ENCODE data around the gene RIF1.

DNA sequence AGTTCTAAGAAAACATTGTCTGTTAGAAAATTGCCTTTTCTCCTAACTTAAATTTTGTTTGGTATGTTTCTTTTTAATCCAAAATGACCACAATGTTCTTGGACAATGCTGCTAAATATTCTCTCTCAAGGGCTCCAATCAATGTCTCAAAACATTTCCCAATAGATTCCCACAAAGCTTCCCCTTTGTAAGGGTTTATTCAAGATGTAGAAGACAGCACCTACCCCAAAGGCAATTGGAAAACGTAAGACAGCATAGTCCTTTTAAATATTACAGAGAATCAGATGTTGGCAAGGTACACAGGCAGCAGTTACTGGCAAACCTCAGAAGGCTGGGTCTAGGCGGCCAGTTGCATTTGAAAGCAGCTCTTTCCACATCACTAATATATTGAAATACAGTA, 18.3 kb upstream of the RIF1 start:
- TF ChIP-seq, protein P1, sequence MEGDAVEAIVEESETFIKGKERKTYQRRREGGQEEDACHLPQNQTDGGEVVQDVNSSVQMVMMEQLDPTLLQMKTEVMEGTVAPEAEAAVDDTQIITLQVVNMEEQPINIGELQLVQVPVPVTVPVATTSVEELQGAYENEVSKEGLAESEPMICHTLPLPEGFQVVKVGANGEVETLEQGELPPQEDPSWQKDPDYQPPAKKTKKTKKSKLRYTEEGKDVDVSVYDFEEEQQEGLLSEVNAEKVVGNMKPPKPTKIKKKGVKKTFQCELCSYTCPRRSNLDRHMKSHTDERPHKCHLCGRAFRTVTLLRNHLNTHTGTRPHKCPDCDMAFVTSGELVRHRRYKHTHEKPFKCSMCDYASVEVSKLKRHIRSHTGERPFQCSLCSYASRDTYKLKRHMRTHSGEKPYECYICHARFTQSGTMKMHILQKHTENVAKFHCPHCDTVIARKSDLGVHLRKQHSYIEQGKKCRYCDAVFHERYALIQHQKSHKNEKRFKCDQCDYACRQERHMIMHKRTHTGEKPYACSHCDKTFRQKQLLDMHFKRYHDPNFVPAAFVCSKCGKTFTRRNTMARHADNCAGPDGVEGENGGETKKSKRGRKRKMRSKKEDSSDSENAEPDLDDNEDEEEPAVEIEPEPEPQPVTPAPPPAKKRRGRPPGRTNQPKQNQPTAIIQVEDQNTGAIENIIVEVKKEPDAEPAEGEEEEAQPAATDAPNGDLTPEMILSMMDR (IDR thresholded peaks at IDR 0.05 in 4 of 5, conservative IDR thresholded peaks at IDR 0.05 in 1 of 5): no peak
- no peak for TF ChIP-seq POLR2A (IDR thresholded peaks at IDR 0.05)

Measured in gastrocnemius medialis (tissue), 4 donors.